Measurements from ENCODE around the gene SNTA1.

GRCh38 chr20:33399924-33400323 is 43.6 kb downstream of the SNTA1 start:
- TF ChIP-seq CTCF (conservative IDR thresholded peaks at IDR 0.05; ENCODE audit: low read length) = no peak
- TF ChIP-seq EZH2phosphoT487 (IDR thresholded peaks at IDR 0.05; ENCODE audit: borderline replicate concordance, low read depth, low read length) = no peak

Measured in OCI-LY7 (cell line).